ENCODE measurements around the gene BMP6. TPM values are rescaled to one million over a fixed set of nuclear protein-coding genes. Genes with fewer than 3 reads are reported as not detected.

The BMP6 gene
- total RNA-seq, 1 donor from 2014 or later, result 0.41 TPM

DNA sequence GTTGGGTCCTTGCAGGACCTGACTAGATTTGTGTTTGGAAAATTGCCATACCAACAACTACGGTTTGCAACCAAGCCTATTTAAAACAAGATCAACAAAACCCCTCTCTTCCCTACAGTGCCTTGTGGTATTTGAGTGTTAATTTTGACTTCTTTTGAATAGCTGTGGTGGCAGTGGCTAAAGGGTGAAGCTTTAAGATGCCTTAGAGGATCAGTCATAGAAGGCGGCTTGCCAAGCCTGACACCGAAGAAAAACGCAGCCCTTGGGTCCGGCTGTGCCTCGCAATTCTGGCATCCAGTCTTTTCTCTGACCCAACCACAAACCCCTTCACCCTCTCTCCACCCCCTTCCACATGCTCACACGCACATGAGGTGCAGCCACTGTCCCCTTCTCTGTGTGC is 32.6 kb downstream of the BMP6 start:
- Histone ChIP-seq H3K4me2 (no peak overlapping the region), H3K79me2 (ENCODE audit: low read depth) (no peaks in the 10 kb centered on the region), H3K4me1 (no peaks in the 10 kb centered on the region), H4K20me1 (ENCODE audit: low read depth) (no peaks in the 10 kb centered on the region), H3K27ac (no peak overlapping the region), H3F3A (ENCODE audit: low read depth) (no peaks in the 10 kb centered on the region), H3K9ac (no peak overlapping the region), H2AFZ (replicated peaks) (no peak overlapping the region), H3K36me3 (no peaks in the 10 kb centered on the region), H3K27me3 (no peaks in the 10 kb centered on the region), H3K4me3 (no peak overlapping the region), H3K9me3 (ENCODE audit: low read depth) (no peaks in the 10 kb centered on the region)
- Mint-ChIP-seq H3K4me3 (no peak overlapping the region), H3K36me3 (no peaks in the 10 kb centered on the region), H3K27me3 (ENCODE audit: insufficient read depth, low read depth) (no peaks in the 10 kb centered on the region), H3K27ac (no peak overlapping the region), H3K9me3 (peaks cover 11% of the 10 kb centered on the region), H3K4me1 (no peaks in the 10 kb centered on the region)
- DNase-seq (ENCODE audit: low spot score), result no peak
- TF ChIP-seq EZH2 (IDR thresholded peaks at IDR 0.05), result no peak
- no peak for TF ChIP-seq CTCF (IDR thresholded peaks at IDR 0.05)
- no peak for TF ChIP-seq EZH2phosphoT487 (IDR thresholded peaks at IDR 0.05)

DNA sequence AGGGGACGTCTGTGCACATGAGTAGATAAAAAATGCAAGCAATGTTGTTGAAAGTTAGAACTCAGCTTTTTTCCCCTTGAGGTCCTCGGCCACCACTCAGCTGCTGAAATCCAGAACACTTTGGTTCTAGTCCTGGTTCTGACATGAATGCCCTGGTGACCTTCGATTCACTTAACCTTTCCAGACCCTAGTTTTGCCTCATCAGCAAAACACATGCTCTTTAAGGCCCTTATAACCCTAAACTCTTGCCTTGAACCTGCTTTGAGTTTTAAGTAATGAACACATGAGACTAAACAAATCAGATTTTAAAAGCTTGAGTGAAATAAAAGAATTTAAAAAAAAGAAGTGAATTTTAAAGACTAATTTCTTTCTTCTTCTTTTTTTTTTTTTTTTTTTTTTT is 33.4 kb downstream of the BMP6 start:
- Histone ChIP-seq H3K4me3 (no peak overlapping the region), H3K79me2 (ENCODE audit: low read depth) (no peaks in the 10 kb centered on the region), H3F3A (ENCODE audit: low read depth) (no peaks in the 10 kb centered on the region), H3K27me3 (no peaks in the 10 kb centered on the region), H2AFZ (replicated peaks) (no peak overlapping the region), H3K4me1 (no peaks in the 10 kb centered on the region), H3K36me3 (no peaks in the 10 kb centered on the region), H3K9ac (no peak overlapping the region), H3K4me2 (no peak overlapping the region), H4K20me1 (ENCODE audit: low read depth) (no peaks in the 10 kb centered on the region), H3K9me3 (ENCODE audit: low read depth) (no peaks in the 10 kb centered on the region), H3K27ac (no peak overlapping the region)
- DNase-seq (ENCODE audit: low spot score), result no peak
- H3K27me3 Mint-ChIP-seq (ENCODE audit: insufficient read depth, low read depth), result peaks cover 2% of the 10 kb centered on the region
- H3K27ac Mint-ChIP-seq, result no peak overlapping the region
- H3K4me3 Mint-ChIP-seq, result no peak overlapping the region
- H3K36me3 Mint-ChIP-seq, result no peaks in the 10 kb centered on the region
- TF ChIP-seq CTCF (IDR thresholded peaks at IDR 0.05), result no peak
- TF ChIP-seq EZH2phosphoT487 (IDR thresholded peaks at IDR 0.05), result no peak
- TF ChIP-seq EZH2 (IDR thresholded peaks at IDR 0.05), result no peak
- peaks cover 11% of the 10 kb centered on the region for H3K9me3 Mint-ChIP-seq
- H3K4me1 Mint-ChIP-seq, result no peaks in the 10 kb centered on the region

DNA sequence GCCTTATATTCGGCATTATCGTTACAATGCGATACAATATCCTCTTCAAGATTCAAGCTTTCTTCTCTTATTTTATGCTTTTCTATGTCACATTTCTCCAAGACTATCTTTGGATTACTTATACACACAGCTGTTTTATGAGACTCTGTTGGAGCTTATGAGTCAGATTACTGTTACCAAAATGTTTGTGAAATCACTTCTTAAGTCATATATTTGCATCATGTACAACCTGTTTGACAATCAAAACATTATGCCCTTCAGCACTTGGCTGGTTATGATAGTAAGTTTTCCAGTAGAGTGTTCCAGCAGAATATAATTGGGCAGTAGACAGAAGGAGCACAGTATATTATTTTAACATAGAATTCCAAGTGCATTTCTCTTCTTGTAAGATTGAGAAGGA is 35.2 kb downstream of the BMP6 start:
- no peak for TF ChIP-seq CTCF (IDR thresholded peaks at IDR 0.05)
- no peak for TF ChIP-seq EZH2 (IDR thresholded peaks at IDR 0.05)
- no peak for TF ChIP-seq EZH2phosphoT487 (IDR thresholded peaks at IDR 0.05)
- no peaks in the 10 kb centered on the region for H3K36me3 Mint-ChIP-seq

More for the DNA sequence above, 35.2 kb downstream of the BMP6 start:
- no peaks in the 10 kb centered on the region for H3K79me2 ChIP-seq (ENCODE audit: low read depth)
- no peak overlapping the region for H2AFZ ChIP-seq (replicated peaks)
- Mint-ChIP-seq H3K4me3 (no peak overlapping the region), H3K9me3 (peaks cover 11% of the 10 kb centered on the region), H3K27me3 (ENCODE audit: insufficient read depth, low read depth) (peaks cover 2% of the 10 kb centered on the region), H3K4me1 (no peaks in the 10 kb centered on the region), H3K27ac (no peak overlapping the region)
- no peak overlapping the region for H3K4me2 ChIP-seq
- H3K36me3 ChIP-seq, result no peaks in the 10 kb centered on the region
- H3F3A ChIP-seq (ENCODE audit: low read depth), result no peaks in the 10 kb centered on the region
- no peaks in the 10 kb centered on the region for H4K20me1 ChIP-seq (ENCODE audit: low read depth)
- H3K9me3 ChIP-seq (ENCODE audit: low read depth), result no peaks in the 10 kb centered on the region
- DNase-seq (ENCODE audit: low spot score), result no peak
- H3K4me1 ChIP-seq, result no peaks in the 10 kb centered on the region
- no peak overlapping the region for H3K9ac ChIP-seq
- H3K4me3 ChIP-seq, result no peak overlapping the region
- no peak overlapping the region for H3K27ac ChIP-seq
- no peaks in the 10 kb centered on the region for H3K27me3 ChIP-seq
